ENCODE measurements around the gene PTPRT. TPM values are rescaled to one million over a fixed set of nuclear protein-coding genes. Genes with fewer than 3 reads are reported as not detected.

Gene PTPRT
- total RNA-seq, 1 experiment from 2014 or later, result not detected

DNA sequence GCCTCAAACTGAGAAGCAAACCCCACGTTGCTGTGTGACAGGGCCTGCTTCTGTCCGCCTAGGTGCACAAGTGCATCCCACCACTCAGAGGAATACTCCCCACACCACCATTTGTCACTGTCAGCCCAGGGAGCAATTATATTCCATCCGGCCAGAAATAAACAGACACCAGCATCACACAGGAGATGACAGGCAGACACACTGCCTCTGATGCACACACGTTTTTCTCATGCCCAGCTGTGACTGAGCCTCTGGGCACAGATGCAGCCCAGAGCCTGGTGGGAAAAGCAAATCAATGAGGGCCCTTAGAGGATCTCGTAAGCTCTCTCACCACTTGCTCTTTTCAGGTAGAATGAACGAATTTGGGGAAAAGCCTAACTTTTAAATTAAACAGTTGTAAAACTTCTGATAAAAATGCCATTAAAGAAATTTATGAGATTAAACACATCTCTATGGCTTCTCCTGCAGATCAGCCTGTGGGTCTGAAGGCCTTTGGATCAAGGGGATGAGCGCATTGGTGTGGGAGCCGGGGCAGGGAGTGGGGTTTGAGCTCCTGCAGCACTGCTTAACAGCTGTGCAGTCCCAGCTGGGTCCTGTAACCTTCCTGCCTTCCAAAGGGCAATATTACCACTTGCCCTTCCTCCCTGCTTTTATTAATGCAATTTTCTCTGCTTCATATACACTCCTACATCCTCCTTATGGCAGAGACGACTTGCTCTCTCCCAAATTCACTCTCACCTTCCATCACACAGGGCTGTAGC lies 624.3 kb downstream of the PTPRT start:
- DNase-seq (ENCODE audit: low read depth, low spot score) (no peak), ATAC-seq (no peak)
- CTCF ChIA-PET, result no interaction called here
- Histone ChIP-seq H3K4me3 (replicated peaks in 1 of 2; ENCODE audit: low read depth in 1 of 2, low read length in 2 of 2) (no peak overlapping the region), H3K4me1 (ENCODE audit: control insufficient read depth in 1 of 2, insufficient read depth in 2 of 2, low read length in 2 of 2) (no peaks in the 10 kb centered on the region), H3K27me3 (ENCODE audit: insufficient read depth, low read length) (no peaks in the 10 kb centered on the region), H3K9ac (ENCODE audit: low read length) (no peak overlapping the region), H3K27ac (ENCODE audit: low read depth, low read length) (no peak overlapping the region), H3K9me3 (ENCODE audit: control insufficient read depth in 1 of 2, insufficient read depth in 1 of 2, low read depth in 1 of 2, low read length in 2 of 2) (peaks cover 14 to 21% of the 10 kb centered on the region in 2 experiments; a peak in 2 of 4 replicates), H3K9me2 (ENCODE audit: insufficient read depth) (no peaks in the 10 kb centered on the region), H3K4me2 (ENCODE audit: low read length) (no peak overlapping the region), H2AFZ (ENCODE audit: low read depth, low read length, poor library complexity, severe bottlenecking) (no peak overlapping the region), H3K79me2 (ENCODE audit: insufficient read depth, low read length) (no peaks in the 10 kb centered on the region), H4K20me1 (ENCODE audit: insufficient read depth) (no peaks in the 10 kb centered on the region), H3K36me3 (ENCODE audit: control insufficient read depth in 1 of 2, insufficient read depth in 2 of 2, low read length in 2 of 2) (no peaks in the 10 kb centered on the region)
- POLR2A ChIA-PET, result no interaction called here
- no TSS peak for BruUV-seq (replicated peaks)
- intact Hi-C loops (cut with micrococcal nuclease), result no loop called here
- RAD21 ChIA-PET (ENCODE audit: low non-redundant PET in 1 of 2, low total read pairs in 2 of 2, uncharacterized antibody in 2 of 2, unreplicated experiment in 2 of 2), result no interaction called here
- TF ChIP-seq SP1 (IDR thresholded peaks at IDR 0.05; ENCODE audit: low read depth), result no peak
- TF ChIP-seq POLR2A (IDR thresholded peaks at IDR 0.05; ENCODE audit: borderline replicate concordance, extremely low read depth, insufficient read depth, insufficient read length), result no peak
- no peak for TF ChIP-seq ZFX (IDR thresholded peaks at IDR 0.05)
- TF ChIP-seq FOSL1 (IDR thresholded peaks at IDR 0.05; ENCODE audit: low read depth), result no peak
- no peak for TF ChIP-seq CBX3 (IDR thresholded peaks at IDR 0.05; ENCODE audit: low read depth)
- TF ChIP-seq RAD21 (IDR thresholded peaks at IDR 0.05; ENCODE audit: low read depth), result no peak
- no peak for TF ChIP-seq TCF7L2 (IDR thresholded peaks at IDR 0.05; ENCODE audit: borderline replicate concordance, extremely low read depth, insufficient read depth, insufficient read length)
- TF ChIP-seq EZH2 (IDR thresholded peaks at IDR 0.05), result no peak
- no peak for TF ChIP-seq SRF (IDR thresholded peaks at IDR 0.05; ENCODE audit: low read depth)
- TF ChIP-seq, protein P1, sequence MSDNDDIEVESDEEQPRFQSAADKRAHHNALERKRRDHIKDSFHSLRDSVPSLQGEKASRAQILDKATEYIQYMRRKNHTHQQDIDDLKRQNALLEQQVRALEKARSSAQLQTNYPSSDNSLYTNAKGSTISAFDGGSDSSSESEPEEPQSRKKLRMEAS (IDR thresholded peaks at IDR 0.05), result no peak
- no peak for TF ChIP-seq YY1 (IDR thresholded peaks at IDR 0.05; ENCODE audit: extremely low read depth, insufficient replicate concordance, low read depth, low read length)
- no peak for TF ChIP-seq EZH2phosphoT487 (IDR thresholded peaks at IDR 0.05; ENCODE audit: borderline replicate concordance)
- TF ChIP-seq POLR2AphosphoS5 (IDR thresholded peaks at IDR 0.05; ENCODE audit: low read depth, low read length), result no peak
- TF ChIP-seq EGR1 (IDR thresholded peaks at IDR 0.05; ENCODE audit: low read depth), result no peak
- no peak for TF ChIP-seq REST (IDR thresholded peaks at IDR 0.05; ENCODE audit: low read depth)

Data from HCT116 (cell line).